Endothelial cell (in vitro differentiated cells): Measurements from ENCODE around the gene PRKAG2. TPM values are rescaled to one million over a fixed set of nuclear protein-coding genes. Genes with fewer than 3 reads are reported as not detected.

Source experiments
- DNase-seq: peaks from one replicate; pipeline ENCODE4 v3.0.0; 2021; ENCODE audit warnings: low spot score
- H3K27ac Mint-ChIP-seq: one replicate; pipeline ENCODE4 v1.8.0; 2021; ENCODE audit warnings: mixed read lengths, inconsistent platforms; ENCODE audit not compliant: unreplicated experiment
- H3K27me3 Mint-ChIP-seq: one replicate; pipeline ENCODE4 v1.8.0; 2021; ENCODE audit warnings: mild to moderate bottlenecking, moderate library complexity, mixed read lengths, inconsistent platforms; ENCODE audit not compliant: unreplicated experiment
- H3K36me3 Mint-ChIP-seq: one replicate; pipeline ENCODE4 v1.8.0; 2021; ENCODE audit warnings: mild to moderate bottlenecking, low read depth, mixed read lengths, inconsistent platforms; ENCODE audit not compliant: unreplicated experiment
- H3K4me1 Mint-ChIP-seq: one replicate; pipeline ENCODE4 v1.8.0; 2021; ENCODE audit warnings: mild to moderate bottlenecking, mixed read lengths, inconsistent platforms; ENCODE audit not compliant: unreplicated experiment
- H3K4me3 Mint-ChIP-seq: one replicate; pipeline ENCODE4 v1.8.0; 2021; ENCODE audit warnings: mild to moderate bottlenecking, mixed read lengths, inconsistent platforms; ENCODE audit not compliant: unreplicated experiment
- H3K9me3 Mint-ChIP-seq: one replicate; pipeline ENCODE4 v1.8.0; 2021; ENCODE audit warnings: mixed read lengths, inconsistent platforms; ENCODE audit not compliant: unreplicated experiment
- total RNA-seq: library from RNA; stranded (reverse); fragmentation: NEBNext Ultra II Directional; extraction: Animal tissue kit (Norgen Biotek cat#: 25700); gene quantifications from one replicate; pipeline ENCODE4 v1.2.1, GENCODE V29; 2021; ENCODE audit not compliant: unreplicated experiment
- TF ChIP-seq, protein P1 (sequence below): fragments of 200-600 bp; sonication (generic); IDR thresholded peaks from one replicate; pipeline ENCODE4 v1.5.0; 2021; ENCODE audit warnings: antibody characterized with exemption; ENCODE audit not compliant: unreplicated experiment

Gene PRKAG2
- total RNA-seq, 1 donor from 2014 or later: 16.0 TPM

DNA sequence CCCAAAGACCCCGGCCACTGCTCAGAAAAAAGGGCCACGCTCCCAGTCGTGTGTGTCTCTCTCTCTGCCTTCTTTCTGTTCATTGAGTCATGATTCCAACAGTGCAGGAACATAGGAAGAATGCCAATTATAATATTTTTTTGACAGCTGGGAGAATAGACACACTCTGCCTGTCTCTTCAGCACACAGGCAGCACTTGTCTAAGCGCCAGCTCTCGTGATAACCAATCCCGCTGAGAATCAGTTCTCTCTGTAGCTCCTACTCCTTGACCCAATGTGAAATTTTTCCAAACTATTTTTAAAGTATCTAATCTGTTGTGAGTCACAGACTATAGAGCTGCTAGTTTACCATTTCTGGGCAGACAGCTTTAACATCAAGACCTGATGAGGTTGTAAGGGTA is 211.5 kb downstream of the PRKAG2 start:
- TF ChIP-seq, protein P1, sequence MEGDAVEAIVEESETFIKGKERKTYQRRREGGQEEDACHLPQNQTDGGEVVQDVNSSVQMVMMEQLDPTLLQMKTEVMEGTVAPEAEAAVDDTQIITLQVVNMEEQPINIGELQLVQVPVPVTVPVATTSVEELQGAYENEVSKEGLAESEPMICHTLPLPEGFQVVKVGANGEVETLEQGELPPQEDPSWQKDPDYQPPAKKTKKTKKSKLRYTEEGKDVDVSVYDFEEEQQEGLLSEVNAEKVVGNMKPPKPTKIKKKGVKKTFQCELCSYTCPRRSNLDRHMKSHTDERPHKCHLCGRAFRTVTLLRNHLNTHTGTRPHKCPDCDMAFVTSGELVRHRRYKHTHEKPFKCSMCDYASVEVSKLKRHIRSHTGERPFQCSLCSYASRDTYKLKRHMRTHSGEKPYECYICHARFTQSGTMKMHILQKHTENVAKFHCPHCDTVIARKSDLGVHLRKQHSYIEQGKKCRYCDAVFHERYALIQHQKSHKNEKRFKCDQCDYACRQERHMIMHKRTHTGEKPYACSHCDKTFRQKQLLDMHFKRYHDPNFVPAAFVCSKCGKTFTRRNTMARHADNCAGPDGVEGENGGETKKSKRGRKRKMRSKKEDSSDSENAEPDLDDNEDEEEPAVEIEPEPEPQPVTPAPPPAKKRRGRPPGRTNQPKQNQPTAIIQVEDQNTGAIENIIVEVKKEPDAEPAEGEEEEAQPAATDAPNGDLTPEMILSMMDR: no peak
- no peak for DNase-seq
- no peak overlapping the region for H3K4me3 Mint-ChIP-seq
- no peaks in the 10 kb centered on the region for H3K9me3 Mint-ChIP-seq
- H3K4me1 Mint-ChIP-seq: no peaks in the 10 kb centered on the region
- H3K36me3 Mint-ChIP-seq: peaks cover 4% of the 10 kb centered on the region
- no peak overlapping the region for H3K27ac Mint-ChIP-seq
- no peaks in the 10 kb centered on the region for H3K27me3 Mint-ChIP-seq

DNA sequence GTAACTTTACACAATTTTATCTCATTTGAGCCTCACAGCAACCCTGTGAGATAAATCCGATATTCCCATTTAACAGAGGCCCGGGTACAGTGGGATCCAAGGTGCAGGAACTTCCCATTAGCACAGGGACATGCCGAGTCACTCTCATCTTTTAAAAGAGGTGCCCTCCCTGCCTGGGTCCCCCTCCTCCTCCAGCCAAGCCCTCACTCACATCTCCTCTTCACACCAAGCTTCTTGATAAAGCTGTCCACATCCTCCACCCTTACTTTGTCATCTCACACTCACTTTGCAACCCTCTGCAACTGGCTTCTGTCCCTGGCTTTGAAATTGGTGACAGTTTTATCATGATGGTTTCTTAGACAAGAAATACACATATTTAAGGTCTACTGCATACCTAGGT is 212.6 kb downstream of the PRKAG2 start:
- no peaks in the 10 kb centered on the region for H3K9me3 Mint-ChIP-seq
- no peaks in the 10 kb centered on the region for H3K27me3 Mint-ChIP-seq
- H3K4me3 Mint-ChIP-seq: no peak overlapping the region
- H3K36me3 Mint-ChIP-seq: no peaks in the 10 kb centered on the region
- H3K27ac Mint-ChIP-seq: no peak overlapping the region
- TF ChIP-seq, protein P1: no peak
- DNase-seq: no peak
- no peaks in the 10 kb centered on the region for H3K4me1 Mint-ChIP-seq

DNA sequence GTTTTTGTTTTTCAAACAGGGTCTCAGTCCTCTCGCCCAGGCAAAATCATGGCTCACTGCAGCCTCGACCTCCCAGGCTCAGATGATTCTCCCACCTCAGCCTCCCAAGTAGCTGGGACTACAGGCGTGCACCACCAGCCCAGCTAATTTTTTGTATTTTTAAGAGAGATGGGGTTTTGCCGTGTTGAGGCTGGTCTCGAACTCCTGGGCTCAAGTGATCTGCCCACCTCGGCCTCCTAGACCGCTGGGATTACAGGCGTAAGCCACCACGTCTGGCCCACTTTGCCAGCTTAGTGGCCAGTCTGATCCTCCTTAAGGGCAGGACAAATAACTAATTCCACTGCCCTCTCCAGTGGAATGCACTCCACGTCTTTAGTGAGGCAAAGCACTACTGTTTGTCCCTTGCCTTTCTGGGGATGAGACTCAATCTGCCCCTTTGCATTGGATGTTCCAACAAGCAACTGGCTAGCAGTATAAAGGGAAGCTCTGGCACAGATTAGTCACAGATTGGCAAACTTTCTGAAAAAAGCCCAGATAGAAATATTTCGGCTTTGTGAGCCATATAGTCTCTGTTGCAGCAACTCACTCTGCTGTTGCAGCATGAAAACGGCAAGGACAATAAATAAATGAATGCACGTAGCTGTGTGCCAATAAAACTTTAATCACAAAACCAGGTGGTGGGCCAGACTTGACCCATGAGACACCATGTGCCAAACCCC is 213.4 kb downstream of the PRKAG2 start:
- H3K4me3 Mint-ChIP-seq: no peak overlapping the region
- no peaks in the 10 kb centered on the region for H3K27me3 Mint-ChIP-seq
- H3K27ac Mint-ChIP-seq: no peak overlapping the region
- no peaks in the 10 kb centered on the region for H3K36me3 Mint-ChIP-seq
- TF ChIP-seq, protein P1: no peak
- DNase-seq: no peak
- no peaks in the 10 kb centered on the region for H3K9me3 Mint-ChIP-seq
- no peaks in the 10 kb centered on the region for H3K4me1 Mint-ChIP-seq

DNA sequence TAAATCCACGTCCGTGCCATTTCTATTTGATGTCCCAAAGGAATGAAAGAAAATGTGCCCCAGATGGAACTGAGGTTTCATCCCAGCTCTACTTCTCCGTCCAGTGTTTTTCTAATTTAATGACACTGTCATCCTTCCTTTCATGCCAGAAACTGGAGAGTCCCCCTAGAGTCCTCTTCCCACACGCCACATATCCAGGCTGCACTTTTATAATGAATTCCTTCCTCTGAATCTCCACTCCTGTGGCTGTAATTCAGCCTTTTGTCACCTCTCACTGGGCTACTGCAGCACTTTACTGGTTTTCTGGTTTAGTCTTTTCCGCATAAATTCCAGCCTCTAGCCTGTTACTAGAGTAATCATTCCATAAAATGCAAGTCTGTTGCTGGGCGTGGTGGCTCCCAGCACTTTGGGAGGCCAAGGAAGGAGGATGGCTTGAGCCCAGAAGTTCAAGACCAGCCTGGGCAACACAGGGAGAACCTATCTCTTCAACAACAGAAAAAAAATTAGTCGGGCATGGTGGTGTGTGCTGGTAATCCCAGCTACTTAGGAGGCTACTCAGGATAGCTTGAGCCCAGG is 214.6 kb downstream of the PRKAG2 start:
- H3K4me3 Mint-ChIP-seq: no peak overlapping the region
- H3K27ac Mint-ChIP-seq: no peak overlapping the region
- no peaks in the 10 kb centered on the region for H3K9me3 Mint-ChIP-seq
- no peaks in the 10 kb centered on the region for H3K36me3 Mint-ChIP-seq
- no peaks in the 10 kb centered on the region for H3K4me1 Mint-ChIP-seq
- DNase-seq: no peak
- TF ChIP-seq, protein P1: no peak
- H3K27me3 Mint-ChIP-seq: no peaks in the 10 kb centered on the region

DNA sequence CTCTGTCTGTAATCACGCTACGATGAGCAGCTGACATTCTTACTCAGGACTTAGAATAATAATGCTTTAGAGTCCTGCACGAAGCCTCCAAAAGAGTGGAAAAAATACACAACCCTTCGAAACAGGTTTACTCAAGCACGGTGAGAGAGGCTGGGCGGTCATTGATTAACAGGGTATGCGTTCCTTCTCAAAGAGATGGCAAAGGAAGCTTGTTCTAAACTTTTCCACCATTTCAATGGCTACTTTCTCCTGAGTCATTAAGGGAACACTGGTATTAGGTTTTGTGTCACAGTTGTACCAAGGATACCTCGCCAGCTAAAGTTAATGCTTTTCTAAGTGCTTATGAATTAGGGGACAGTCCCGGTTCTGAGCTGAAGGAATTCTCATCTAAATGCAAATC is 215.3 kb downstream of the PRKAG2 start:
- Mint-ChIP-seq H3K9me3 (no peaks in the 10 kb centered on the region), H3K36me3 (no peaks in the 10 kb centered on the region), H3K27ac (no peak overlapping the region), H3K27me3 (no peaks in the 10 kb centered on the region), H3K4me1 (no peaks in the 10 kb centered on the region), H3K4me3 (no peak overlapping the region)
- DNase-seq: no peak
- TF ChIP-seq, protein P1: no peak
